EH (cell line): ENCODE data around the gene WRAP73.

Source experiments
- DNase-seq: peaks from one replicate; pipeline ENCODE4 v3.0.0-alpha.2; 2015; ENCODE audit warnings: low read depth

WRAP73 gene

DNA sequence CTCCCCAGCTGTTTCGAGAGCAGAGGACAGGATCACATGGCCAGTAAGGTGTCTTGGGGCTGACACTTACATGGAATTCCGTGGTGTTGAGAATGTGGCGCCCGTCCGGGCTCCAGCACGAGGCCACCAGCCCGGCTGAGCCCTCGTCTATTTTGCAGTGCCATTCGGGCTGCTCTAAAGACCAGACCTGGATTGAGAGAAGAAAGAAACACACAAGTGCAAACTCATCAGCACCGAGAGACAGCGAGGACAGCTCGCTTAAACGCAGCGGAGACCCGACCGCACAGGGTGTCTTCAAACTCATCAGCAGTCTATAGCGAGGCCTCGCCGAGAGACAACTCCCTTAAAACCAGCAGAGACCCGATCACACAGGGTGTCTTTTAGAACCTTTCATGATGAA, 3.3 kb downstream of the WRAP73 start:
- no peak for DNase-seq

DNA sequence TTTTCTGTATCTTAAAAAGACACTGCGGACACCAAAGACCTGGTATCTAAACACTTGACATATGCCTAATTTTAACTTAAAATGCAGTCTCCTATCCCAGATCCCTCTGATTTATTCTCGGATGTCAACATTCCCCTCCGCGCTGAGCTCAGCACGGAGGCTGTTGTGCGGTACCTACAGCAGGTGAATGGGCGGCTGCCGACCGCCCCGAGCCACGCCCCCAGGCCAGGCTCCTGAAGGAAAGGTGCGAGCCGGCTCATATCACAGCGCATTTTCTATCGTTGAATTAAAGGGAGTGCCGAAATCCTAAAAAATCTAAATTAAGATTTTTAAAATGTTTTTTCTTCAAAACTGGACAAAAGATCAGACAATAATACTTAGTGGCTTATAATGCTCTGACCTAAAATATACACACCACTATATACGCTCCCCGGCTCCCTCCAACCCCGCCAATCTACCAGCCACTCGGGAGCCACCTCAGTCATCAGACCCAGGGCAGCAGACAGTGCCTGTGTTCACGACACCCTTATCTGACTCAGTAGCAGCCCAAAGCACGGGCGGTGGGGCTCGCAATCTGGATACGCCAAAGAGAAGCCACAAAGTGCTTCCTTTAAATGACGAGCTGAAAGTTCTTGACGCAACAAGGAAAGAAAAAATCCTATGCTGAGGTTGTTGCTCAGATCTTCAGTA, 4.1 kb downstream of the WRAP73 start:
- no peak for DNase-seq

DNA sequence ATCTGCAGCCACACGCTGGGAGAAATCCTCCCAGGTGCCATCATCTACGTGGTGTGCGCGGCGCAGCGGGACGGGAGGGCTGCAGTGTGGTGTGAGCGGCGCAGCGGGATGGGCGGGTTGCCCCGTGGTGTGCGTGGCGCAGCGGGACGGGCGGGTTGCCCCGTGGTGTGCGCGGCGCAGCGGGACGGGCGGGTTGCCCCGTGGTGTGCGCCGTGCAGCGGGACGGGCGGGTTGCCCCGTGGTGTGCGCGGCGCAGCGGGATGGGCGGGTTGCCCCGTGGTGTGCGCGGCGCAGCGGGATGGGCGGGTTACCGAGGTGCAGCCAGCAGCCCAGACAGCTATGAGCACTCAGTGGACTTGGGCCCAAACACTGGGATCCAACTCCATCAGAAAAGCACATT, 4.7 kb downstream of the WRAP73 start:
- no peak for DNase-seq

DNA sequence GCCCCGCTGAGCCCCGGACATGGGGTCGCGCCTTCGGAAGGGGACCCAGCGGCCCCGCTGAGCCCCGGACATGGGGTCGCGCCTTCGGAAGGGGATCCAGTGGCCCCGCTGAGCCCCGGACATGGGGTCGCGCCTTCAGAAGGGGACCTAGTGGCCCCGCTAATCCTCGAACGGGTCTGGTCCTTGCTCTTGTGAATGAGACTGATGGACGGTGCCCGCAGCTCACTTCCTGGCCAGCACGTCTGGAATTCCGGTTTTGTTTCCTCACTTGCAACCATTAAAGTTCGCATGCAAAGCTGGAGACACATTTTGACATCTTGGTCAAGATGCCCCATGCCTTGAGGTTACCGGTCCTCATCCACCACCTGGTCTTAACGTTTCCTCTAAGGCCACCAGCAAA, 5.6 kb downstream of the WRAP73 start:
- DNase-seq, result no peak

DNA sequence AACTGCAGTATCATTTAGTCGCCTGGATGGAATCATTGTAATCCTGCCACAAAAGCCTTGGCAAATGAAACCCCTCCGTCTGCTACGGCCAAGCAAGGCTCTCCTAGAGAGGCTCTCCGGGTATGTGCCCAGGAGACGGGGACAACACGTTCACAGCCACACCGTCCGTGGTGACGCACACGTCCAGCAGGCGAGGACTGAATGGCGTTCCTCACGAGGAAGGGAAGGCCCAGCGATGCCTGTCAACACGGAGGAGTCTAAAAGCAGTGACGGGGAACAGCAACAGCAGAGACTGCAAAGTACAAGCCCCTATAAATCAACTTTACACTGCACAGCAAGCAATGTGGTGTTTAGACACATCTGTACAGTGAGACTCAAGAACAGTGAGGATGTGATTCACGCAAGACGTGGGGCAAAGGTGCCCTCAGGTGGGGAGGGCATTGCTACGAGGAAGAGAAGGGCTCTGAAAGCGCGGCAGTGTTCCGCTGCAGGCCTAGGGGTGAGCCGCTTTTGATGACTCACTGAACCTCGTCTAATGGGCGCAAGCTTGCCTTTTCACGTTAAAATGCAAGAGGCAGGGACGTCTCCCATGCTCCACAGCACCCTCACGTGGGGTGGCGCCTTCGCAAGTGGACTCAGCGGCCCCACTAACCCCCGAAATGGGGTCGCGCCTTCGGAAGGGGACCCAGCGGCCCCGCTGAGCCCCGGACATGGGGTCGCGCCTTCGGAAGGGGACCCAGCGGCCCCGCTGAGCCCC, 6.8 kb downstream of the WRAP73 start:
- DNase-seq, result no peak

DNA sequence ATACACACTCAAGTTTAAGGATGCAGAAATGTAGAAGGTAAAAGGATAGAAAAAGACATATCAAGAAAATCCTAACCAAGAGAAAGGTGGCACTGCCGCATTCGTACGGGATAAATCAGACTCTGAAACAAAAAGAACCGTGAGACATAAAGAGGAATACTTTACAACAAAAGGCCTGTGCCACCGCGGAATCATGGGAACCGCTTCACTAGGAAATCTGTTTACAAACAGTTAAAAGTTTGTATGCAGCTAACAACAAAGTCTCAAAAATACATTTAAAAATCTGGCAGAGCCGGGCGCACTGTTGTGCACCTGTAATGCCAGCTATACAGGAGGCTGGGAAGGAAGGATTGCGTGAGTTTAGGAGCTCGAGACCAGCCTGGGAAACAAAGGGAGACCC, 8.1 kb downstream of the WRAP73 start:
- no peak for DNase-seq

DNA sequence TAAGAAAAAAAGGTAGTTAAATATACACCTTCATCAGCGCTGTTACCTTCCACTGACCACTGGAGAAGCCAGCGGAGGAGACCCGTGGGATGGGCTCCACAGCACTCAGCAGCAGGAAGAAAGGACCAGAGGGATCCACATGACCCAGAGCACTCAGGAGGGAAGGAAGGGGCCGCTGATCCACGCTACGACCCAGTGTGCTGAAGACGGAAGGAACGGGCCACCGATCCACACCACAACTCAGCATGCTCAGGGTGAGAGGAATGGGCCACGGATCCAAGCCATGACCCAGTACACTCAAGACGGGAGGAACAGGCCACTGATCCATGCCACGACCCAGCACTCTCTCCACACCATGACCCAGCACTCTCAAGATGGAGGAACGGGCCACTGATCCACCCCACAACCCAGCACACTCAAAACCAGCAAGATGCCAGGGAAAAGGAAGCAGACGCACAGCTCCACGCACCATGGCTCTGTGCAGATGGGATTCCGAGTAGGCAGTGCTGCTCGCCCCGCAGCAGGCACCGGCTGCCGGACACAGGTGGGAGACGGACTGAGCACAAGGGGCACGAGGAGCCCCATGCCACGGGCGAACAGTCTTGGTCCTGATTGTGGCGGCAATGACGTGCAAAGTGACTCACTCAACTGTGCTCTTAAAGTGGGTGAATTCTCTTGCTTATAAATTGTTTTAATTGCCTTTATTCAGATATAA, 8.7 kb downstream of the WRAP73 start:
- DNase-seq, result no peak

DNA sequence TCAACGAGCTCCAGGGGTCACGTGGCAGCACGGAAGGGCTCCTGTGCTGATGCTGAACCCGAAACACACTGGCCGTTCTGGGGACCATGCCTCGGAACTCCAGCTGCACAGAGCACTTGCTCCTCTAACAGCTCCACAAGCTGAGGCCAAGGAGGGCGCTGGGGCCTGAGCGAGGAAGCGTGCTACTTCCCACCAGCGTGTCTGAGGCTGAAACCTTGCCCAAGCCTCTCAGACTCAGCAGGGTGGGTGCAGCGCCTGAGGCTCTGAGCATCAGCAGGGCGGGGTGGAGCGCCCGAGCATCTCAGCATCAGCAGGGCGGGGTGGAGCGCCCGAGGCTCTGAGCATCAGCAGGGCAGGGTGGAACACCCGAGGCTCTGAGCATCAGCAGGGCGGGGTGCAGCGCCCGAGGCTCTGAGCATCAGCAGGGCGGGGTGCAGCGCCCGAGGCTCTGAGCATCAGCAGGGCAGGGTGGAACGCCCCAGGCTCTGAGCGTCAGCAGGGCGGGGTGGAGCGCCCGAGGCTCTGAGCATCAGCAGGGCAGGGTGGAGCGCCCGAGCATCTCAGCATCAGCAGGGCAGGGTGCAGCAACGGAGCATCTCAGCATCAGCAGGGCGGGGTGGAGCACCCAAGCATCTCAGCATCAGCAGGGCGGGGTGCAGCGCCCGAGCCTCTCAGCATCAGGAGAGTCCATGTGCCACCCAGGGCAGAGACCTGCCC, 9.6 kb downstream of the WRAP73 start:
- no peak for DNase-seq

DNA sequence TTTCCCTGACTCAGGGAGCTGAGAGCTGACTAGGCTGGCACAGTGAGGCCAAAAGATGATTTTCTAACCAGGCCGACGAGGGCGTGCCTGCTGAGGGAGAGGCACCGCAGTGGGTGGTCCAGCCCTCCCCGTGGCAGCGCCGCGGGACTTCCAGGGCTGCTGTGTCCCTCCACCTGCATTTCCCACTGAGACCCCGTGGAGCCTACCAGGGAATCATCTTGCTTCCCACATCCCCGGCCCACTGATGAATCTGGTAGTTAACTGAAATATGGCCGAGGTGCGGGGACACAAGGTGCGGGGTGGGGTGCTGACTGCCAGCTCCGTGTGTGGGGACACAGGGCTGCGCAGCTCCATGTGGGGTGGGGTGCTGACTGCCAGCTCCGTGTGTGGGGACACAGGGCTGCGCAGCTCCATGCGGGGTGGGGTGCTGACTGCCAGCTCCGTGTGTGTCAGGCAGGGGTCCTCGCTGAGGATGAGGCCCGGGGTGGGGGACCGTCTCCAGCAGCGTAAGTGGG, 10.4 kb downstream of the WRAP73 start:
- DNase-seq, result no peak

DNA sequence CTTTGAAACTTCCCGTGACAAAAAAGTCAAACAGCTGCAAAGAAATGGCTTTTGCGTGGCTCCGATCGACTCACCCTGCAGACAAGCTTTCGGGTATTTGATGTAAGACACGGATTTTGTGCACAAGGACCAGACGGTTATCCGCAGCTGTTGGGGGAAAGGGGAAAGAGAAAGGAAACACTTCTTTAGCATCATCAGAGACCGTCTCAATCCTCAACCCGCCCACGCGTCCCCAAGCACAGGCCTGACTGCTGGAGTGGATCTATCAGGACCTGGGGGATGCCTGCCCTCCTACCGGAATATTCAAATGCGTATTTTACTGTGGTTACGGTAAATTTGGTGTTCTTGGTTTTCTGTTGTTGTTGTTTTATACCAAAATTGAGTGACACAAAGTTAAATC, 11.2 kb downstream of the WRAP73 start:
- DNase-seq, result no peak

DNA sequence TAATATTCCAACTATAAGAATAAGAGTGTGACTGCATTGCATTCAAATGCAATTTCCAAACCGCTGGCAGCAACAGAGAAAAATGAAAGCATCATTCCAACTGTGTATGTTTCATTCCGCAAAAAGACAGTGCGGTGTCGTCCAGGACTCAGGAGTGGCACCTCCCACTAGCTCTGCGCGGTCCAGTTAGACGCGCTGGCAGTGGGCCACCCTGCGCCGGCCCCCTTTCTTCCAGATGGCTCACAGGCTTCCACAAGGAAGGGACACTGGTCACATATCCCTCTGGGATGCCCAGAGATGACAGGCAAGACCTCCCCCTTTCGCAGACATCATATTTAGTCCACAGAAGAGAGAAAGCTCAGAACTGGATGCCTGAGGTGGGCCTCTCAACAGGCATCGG, 11.9 kb downstream of the WRAP73 start:
- DNase-seq, result no peak

DNA sequence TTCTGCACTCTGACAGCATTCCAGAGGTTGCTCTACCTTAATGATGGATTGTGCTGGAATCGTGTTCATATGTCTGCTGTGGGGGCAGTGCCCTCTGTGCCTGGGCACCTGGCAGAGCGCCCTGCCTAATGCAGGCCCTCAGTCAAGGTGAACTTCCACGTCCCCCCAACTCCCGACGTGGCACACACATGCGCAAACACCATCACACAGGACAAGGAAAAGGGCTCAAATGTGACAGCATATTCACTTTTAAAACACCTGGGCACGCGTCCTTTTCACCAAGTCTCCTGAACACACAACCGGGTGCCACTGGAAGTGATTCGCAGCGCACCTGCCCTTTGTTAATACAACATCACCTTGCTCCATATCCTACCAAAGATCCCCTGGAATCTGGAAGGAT, 13.4 kb downstream of the WRAP73 start:
- DNase-seq, result no peak

DNA sequence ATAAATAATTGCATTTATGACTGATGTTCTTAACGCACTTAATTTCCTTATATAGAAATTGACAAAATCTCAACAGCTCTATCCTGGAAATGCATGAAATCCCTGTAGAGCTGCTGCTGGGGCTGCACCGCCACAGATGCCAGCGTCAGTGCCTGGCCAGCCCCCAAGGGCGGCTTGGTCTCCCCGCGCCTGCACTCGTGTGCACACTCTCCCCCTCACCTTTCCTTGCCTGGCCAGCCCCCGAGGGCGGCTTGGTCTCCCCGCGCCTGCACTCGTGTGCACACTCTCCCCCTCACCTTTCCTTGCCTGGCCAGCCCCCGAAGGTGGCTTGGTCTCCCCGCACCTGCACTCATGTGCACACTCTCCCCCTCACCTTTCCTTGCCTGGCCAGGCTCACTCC, 13.8 kb downstream of the WRAP73 start:
- DNase-seq, result no peak

DNA sequence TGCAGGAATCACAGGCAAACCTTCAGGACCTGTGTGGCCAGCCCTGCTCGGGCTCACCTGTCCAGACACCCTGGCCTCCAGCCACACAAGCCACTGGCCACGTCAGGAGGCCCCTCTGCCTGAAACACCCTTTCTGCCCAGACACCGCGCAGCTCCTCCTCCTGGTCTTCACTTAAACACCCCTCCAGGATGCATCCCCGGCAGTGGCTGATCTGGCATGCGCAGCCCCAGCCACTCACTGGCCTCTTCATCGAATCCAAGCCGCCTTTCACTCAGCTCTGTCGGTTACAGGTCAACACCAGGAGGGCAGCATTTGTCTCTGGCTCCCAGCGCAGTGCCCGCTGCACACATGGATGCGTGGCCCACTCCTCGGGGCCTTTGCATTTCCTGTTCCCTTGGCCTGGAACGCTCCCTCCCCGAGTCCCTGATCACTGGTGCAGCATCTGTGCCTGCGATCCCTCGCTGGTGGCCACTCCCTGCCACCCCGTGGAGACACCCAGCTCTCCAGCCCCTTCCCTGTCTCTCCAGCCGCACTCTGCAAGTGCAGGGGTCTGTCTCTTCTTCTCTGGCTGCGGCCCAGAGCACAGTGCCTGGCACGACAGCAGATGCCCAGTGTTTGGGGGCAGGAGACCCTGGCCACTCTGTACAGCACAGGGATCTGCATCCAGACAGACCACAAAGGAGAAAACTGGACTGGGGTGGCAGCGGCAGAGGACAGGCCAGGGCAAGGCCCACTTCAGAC, 15.7 kb downstream of the WRAP73 start:
- DNase-seq, result no peak

DNA sequence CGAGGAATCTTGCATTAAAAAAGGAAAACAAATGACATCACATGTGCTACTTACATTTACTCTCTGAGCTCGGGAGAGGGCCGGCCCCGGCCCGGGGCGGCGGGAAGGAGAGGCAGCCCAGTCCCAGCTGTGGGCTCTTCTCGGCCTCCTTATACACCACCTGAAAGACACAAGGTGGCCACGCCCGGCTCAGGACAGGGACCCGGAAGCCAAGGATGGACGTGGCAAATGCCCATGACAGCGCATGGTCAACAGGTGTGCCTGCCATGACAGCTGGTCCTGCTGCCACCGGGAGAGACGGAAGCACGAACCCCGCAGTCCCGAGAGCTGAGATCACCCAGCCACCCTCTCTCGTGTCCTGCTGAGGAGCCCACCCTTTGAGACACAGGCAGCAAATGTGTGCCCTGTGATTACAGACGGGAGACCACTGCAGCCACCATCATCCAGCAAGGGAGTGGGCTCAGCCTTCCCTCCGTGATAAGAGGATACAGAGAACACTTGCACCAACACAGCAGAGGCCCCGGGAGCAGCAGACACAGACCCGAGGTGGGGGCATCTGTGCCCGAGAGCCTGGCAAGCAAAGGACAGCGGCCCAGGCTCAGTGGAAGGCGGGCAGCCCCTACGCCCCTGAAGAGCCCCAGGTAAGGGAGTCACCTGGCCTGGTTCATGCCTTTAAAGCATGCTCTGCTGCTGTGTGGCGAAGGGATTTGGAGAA, 16.4 kb downstream of the WRAP73 start:
- no peak for DNase-seq

DNA sequence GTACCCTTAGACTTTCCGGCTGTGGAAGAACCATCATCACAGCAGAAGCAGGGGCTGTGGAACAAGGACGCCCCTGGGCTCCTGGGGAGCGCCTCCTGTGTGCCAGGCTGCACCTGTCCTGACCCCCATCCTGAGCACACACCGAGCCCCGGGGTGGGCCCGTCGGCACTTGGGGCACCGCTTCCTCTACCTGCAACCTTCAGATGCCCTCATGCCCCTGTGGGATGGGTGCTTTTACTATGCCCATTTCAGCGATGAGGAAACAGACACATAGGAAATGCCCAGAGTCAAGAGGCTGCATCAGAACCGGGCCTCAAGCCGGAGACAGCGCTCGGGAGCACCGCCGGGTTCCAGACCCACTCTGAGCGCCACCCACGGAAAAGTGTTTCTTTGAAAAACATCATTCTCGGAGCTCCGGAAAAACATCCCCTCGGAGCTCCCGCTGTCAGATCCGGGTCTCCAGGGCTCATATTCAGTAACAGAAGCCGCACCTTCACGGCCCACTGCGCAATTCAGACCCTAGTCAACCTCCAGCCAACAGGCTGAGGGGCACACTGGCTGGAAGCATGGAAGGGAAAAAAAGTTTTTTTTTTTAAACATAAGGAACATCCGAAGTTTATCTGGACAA, 17.1 kb downstream of the WRAP73 start:
- no peak for DNase-seq

DNA sequence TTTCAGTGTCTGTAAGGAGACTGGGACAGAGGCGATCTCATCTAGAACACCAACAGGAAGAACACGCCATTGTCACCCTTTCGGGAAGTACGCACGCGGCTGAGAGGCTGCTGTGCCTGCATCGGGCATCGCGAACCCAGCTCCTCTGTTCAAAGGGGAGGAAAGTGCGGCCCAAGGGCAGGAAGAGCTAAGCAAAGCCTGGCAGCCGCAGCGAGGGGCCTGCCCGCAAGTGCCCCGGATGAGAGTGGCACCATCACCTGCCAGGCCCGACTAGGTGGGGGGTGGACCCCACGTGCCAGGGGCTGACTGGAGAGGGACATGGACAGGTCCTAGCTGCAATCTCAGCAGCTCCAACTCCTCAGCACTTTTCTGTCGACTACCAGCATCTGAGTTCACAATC, 17.6 kb downstream of the WRAP73 start:
- no peak for DNase-seq

DNA sequence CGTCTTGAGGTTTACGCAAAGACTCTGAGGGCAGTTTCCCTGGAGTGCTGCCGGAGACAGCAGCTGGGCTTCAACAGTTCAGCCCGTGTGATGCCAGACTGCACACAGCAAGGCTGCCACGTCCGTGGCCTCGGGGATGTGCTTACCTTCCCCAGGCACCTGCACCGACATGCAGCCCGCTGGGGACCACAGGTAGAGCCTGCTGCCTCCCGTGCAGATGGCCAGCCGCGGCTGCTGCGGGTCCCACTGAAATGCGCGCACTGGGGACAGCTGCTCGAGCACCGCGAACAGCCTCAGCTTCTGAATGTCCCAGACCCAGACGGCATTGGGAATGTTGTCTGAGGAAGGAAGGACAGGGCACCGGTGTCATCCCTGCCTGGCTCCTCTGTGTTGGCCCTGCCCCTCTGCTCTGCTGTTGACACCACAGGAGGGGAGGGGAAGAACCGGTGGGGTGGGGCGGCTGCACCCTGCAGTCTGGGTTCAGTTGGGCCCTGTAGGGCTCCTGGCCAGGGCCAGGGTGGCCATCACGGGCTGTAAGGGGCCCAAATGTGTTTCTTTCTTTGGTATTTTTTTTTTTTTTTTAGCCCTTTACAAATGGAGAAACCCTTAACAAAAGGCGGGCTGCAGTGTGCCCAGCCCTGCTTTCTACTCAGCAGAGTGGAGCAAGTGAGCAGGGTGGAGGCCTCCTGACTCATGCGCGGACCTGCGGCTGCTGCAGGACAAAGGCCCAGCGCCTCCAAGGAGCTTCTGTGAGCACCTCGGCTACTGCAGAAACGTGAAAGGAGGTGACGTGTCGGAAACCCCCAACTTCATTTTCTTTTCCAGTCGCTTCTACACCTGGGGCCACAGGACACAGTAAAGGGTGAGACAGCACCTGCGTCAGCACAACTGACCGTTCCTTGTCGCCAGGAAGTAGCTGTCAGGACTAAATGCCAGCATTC, 18.3 kb downstream of the WRAP73 start:
- no peak for DNase-seq

DNA sequence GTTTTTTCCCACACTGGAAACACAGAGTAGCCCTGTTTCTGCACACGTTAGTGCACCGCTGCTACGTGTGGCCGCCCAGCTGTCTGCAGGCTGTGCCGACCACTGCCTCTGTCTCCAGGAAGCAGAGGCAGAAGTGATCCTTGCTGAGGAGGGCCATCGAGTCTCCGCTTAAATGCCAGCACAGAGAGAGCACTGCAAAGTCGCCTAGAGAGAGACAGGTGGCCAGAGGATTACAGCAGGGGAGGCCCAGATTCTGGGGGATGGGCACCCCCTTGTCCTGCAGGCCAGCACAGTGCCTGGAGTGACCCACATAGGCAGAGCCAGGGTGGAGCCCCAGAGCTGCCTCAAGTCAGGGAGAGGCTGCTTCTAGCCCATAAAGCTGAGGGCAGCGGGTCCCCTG, 19.0 kb downstream of the WRAP73 start:
- no peak for DNase-seq
